LoVo (cell line): Measurements from ENCODE around the gene VIT.

Experiments used
- DNase-seq: peaks from one replicate; pipeline ENCODE4 v3.0.0-alpha.2; 2016; ENCODE audit warnings: low spot score

The VIT gene

DNA sequence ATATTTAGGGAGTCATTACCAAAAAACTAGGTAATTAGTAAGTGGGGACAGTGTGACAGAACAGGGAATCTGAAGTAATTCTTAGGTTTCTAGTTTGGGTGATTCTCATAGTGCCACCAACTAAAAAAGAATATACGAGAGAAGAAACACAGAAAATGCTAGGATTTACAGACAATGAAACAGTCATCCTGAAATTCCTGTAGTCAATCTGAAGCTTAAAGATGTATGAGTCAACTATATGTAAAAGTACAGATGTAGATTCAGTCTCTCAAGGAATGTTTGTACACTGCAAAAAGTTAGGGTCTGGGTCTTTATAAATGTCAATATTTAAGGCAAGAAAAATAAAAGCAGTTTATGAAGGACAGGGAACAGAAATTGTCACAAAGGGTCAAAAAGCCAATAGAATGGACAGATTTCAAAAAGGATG, 162.9 kb downstream of the VIT start:
- DNase-seq, result no peak

GRCh38 chr2:36861896-36862295, 165.4 kb downstream of the VIT start:
- DNase-seq, result no peak
